WTC11 (cell line): ENCODE measurements around the gene NOTCH2NLA. TPM values are rescaled to one million over a fixed set of nuclear protein-coding genes. Genes with fewer than 3 reads are reported as not detected.

Source experiments
- total RNA-seq: library from RNA; stranded (reverse); gene quantifications from 3 replicates; pipeline ENCODE4 v1.2.3, GENCODE V29; 2021

The NOTCH2NLA gene
- total RNA-seq, 1 experiment from 2014 or later: 16.4 TPM

Other genes with a start within 250 kb of the NOTCH2NLA start
- 56.7 to 76.8 TPM (median 73.8 TPM) in 3 replicates for gene TXNIP, start 232.4 kb downstream of the NOTCH2NLA start, total RNA-seq
- 0.23 to 0.50 TPM (median 0.31 TPM) in 3 replicates for gene HJV, start 207.3 kb downstream of the NOTCH2NLA start, total RNA-seq
- 0.63 to 0.80 TPM (median 0.64 TPM) in 3 replicates for gene NBPF10, start 84.2 kb downstream of the NOTCH2NLA start, total RNA-seq